ENCODE measurements around the gene TIMM23B.
"Not testable (repeated sequence)": the region's sequence is repeated elsewhere in the genome, so short reads cannot be mapped to it uniquely, and the experiment has no call there.

DNA sequence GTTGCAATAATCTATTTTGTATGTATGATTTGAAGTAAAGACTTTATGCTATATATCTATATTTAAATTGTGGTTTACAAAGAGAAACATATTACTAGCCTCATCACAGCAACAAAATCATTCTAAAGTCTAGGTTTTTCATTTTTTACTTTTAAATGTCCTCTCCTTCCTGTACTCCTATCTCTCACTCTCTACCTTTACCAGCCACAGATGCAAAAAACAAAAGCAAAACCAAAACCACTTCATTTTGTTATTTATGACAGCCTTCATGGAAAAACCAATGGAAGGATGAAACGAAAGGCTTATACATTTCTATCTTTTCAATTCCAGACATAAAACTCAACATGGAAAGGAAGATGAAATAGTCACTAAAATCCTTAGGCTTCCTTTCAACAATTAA lies 31.6 kb upstream of the TIMM23B start:
- TF ChIP-seq CTCF, EP300, POLR2A (IDR thresholded peaks at IDR 0.05): not testable (repeated sequence)
